Activated T-helper 2 cell treated with anti-CD3 and anti-CD28 coated beads, Interferon-gamma antibody, Interleukin-2, Interleukin-4, amounts not matched to agents 10 μg/mL and 5 μg/mL and 100 μg/mL, durations not matched to agents 14 hours and 24 hours and 36 hours (primary cell): Measurements from ENCODE around the gene MTHFSD. TPM values are rescaled to one million over a fixed set of nuclear protein-coding genes. Genes with fewer than 3 reads are reported as not detected.

Experiments
- DNase-seq: peaks from one replicate; pipeline ENCODE4 v3.0.0; 2021; ENCODE audit warnings: low spot score
- H3K27ac Mint-ChIP-seq: one replicate; pipeline ENCODE4 v1.8.0; 2021; ENCODE audit warnings: mixed read lengths
- H3K27me3 Mint-ChIP-seq: one replicate; pipeline ENCODE4 v1.8.0; 2021; ENCODE audit warnings: low read depth, mixed read lengths
- H3K36me3 Mint-ChIP-seq: one replicate; pipeline ENCODE4 v1.8.0; 2021; ENCODE audit warnings: low read depth, mixed read lengths
- H3K4me1 Mint-ChIP-seq: one replicate; pipeline ENCODE4 v1.8.0; 2021; ENCODE audit warnings: low read depth, mixed read lengths
- H3K4me3 Mint-ChIP-seq: one replicate; pipeline ENCODE4 v1.8.0; 2021; ENCODE audit warnings: low read depth, mild to moderate bottlenecking, moderate library complexity, mixed read lengths
- H3K9me3 Mint-ChIP-seq: one replicate; pipeline ENCODE4 v1.8.0; 2021; ENCODE audit warnings: mixed read lengths
- intact Hi-C: fragments of 100-400 bp; cut with micrococcal nuclease; formaldehyde crosslinking; loops from one replicate; pipeline ENCODE4 v1.15.1; 2023
- total RNA-seq: library from RNA; stranded (reverse); gene quantifications from 2 replicates; pipeline ENCODE4 v1.2.3, GENCODE V29; 2022

The MTHFSD gene
- total RNA-seq, 1 donor from 2014 or later = 21.9 TPM

DNA sequence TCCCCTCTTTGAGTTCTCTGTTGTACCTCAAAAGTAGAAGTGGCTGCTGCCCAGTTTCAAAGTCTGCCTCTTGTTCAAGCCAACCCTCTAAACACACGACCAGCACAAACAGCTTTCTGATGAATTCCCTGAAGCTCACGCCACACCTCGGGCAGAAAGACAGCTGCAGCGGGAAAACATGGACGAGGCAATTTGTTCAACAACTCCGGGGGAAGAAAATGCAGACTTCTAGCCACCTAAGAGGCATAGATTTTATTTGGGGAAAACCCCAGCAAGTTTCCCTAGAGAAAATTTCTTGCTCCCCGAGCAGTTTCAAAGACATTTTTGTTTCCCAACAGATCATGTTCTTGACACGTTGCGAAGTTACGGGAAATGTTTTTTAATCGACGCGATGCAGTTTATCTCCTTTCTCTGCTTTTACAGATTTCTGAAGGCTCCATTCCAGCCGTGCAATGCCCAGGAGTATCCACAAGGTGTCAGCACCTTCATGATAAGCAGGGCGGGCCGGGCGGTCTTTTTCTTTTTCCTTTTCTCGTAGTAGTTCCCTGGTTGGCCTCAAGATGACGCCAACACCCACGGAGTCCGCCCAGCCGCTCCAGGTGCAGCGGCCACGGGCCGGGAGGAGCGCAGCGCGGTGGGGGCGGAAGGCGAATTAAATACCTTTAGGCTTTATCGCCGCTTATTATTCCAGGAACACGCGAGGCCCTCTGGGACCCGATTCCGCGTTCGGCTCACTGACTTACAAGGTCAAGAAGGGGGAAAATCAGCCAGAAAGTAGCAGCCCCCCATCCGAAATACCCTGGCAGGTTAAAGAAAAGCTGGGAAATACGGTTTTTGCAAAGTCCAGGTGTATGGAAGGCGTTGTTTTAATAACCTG lies 8.7 kb upstream of the MTHFSD start:
- H3K27me3 Mint-ChIP-seq = peaks cover 45% of the 10 kb centered on the region
- H3K4me1 Mint-ChIP-seq = peaks cover 5% of the 10 kb centered on the region
- no peak overlapping the region for H3K4me3 Mint-ChIP-seq
- H3K36me3 Mint-ChIP-seq = no peaks in the 10 kb centered on the region
- H3K27ac Mint-ChIP-seq = peak overlapping the region; percentile 11
- DNase-seq = peak; percentile 80
- no peaks in the 10 kb centered on the region for H3K9me3 Mint-ChIP-seq
- intact Hi-C loops = loop anchor here (1.0 to 10.0 kb wide), 5 partner anchors 47 to 514 kb away; no protein-coding TSS in a partner anchor

GRCh38 chr16:86562356-86562755 lies 7.3 kb upstream of the MTHFSD start:
- no peak for DNase-seq
- no peak overlapping the region for H3K4me3 Mint-ChIP-seq
- intact Hi-C loops = loop anchor here (5.0 to 10.0 kb wide), 2 partner anchors 172 to 515 kb away; no protein-coding TSS in a partner anchor
- no peaks in the 10 kb centered on the region for H3K36me3 Mint-ChIP-seq
- H3K9me3 Mint-ChIP-seq = no peaks in the 10 kb centered on the region
- no peak overlapping the region for H3K27ac Mint-ChIP-seq
- H3K27me3 Mint-ChIP-seq = peaks cover 44% of the 10 kb centered on the region
- H3K4me1 Mint-ChIP-seq = peaks cover 5% of the 10 kb centered on the region

GRCh38 chr16:86559802-86560305 lies 4.8 kb upstream of the MTHFSD start:
- Mint-ChIP-seq H3K4me1 (peaks cover 9% of the 10 kb centered on the region), H3K27ac (no peak overlapping the region), H3K4me3 (no peak overlapping the region), H3K36me3 (peaks cover 2% of the 10 kb centered on the region), H3K9me3 (no peaks in the 10 kb centered on the region), H3K27me3 (peaks cover 27% of the 10 kb centered on the region)
- DNase-seq = no peak
- intact Hi-C loops = loop anchor here (5.0 to 10.0 kb wide), 3 partner anchors 175 to 825 kb away; partner anchors contain the start of gene FBXO31

DNA sequence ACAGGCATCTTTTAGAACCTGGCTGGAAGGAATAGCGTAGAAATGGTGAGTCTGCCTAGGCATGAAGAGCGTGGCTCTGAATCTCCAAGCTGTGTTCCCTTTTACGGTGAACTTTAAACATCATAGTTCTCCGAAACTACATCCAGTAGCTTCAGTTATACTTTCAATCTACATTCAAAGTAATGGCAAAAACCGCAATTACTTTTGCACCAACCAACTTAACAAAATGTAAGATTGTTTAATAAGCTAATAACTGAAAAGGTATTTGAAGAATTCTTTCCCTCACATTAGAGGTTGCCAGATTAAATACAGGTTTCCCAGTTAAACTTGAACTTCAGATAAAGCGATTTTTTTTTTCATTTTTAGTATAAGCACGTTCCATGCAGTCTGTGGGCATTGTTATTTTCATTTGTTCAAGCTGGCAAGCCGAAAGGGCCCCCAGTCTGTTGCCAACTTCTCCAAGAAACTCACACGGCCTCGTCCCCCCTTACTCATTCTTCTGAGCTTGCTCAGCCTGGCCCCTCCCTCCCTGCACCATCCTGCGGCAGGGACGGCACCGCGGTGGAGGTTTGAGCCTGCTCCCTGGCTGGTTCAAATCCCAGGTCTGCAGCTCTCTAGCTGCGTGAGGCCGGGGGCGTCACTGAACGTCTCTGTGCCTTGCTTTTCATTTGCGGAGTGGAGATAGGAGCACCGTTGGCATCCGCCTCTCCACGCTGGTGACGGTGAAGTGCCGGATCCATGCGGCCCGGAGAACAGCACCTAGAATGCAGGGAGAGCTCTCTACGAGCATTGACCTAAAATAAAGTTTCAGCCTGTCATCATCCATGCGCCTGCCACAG lies 3.5 kb upstream of the MTHFSD start:
- Mint-ChIP-seq H3K27ac (no peak overlapping the region), H3K36me3 (peaks cover 3% of the 10 kb centered on the region), H3K27me3 (peaks cover 15% of the 10 kb centered on the region), H3K9me3 (no peaks in the 10 kb centered on the region), H3K4me3 (no peak overlapping the region), H3K4me1 (peaks cover 11% of the 10 kb centered on the region)
- no peak for DNase-seq
- intact Hi-C loops = loop anchor here (10.0 kb wide), 1 partner anchor 826 kb away; the partner anchor contains the start of gene FBXO31

GRCh38 chr16:86557587-86557986 lies 2.6 kb upstream of the MTHFSD start:
- intact Hi-C loops = loop anchor here (10.0 kb wide), 1 partner anchor 827 kb away; the partner anchor contains the start of gene FBXO31
- H3K27me3 Mint-ChIP-seq = peaks cover 8% of the 10 kb centered on the region
- DNase-seq = no peak
- peaks cover 13% of the 10 kb centered on the region for H3K4me1 Mint-ChIP-seq
- peaks cover 7% of the 10 kb centered on the region for H3K36me3 Mint-ChIP-seq
- no peak overlapping the region for H3K4me3 Mint-ChIP-seq
- no peak overlapping the region for H3K27ac Mint-ChIP-seq
- H3K9me3 Mint-ChIP-seq = no peaks in the 10 kb centered on the region

GRCh38 chr16:86556576-86556975 lies 1.5 kb upstream of the MTHFSD start:
- no peak overlapping the region for H3K27ac Mint-ChIP-seq
- intact Hi-C loops = loop anchor here (10.0 kb wide), 1 partner anchor 828 kb away; the partner anchor contains the start of gene FBXO31
- peaks cover 16% of the 10 kb centered on the region for H3K4me1 Mint-ChIP-seq
- H3K4me3 Mint-ChIP-seq = peak overlapping the region; percentile 86
- peaks cover 14% of the 10 kb centered on the region for H3K36me3 Mint-ChIP-seq
- DNase-seq = no peak
- H3K9me3 Mint-ChIP-seq = no peaks in the 10 kb centered on the region
- peaks cover 8% of the 10 kb centered on the region for H3K27me3 Mint-ChIP-seq

GRCh38 chr16:86555704-86556075 lies 655 bp upstream of the MTHFSD start:
- DNase-seq = no peak
- peaks cover 21% of the 10 kb centered on the region for H3K4me1 Mint-ChIP-seq
- intact Hi-C loops = loop anchor here (10.0 kb wide), 1 partner anchor 829 kb away; the partner anchor contains the start of gene FBXO31
- no peaks in the 10 kb centered on the region for H3K9me3 Mint-ChIP-seq
- H3K36me3 Mint-ChIP-seq = peaks cover 20% of the 10 kb centered on the region
- peak overlapping the region; percentile 86 for H3K4me3 Mint-ChIP-seq
- peaks cover 8% of the 10 kb centered on the region for H3K27me3 Mint-ChIP-seq
- peak overlapping the region; percentile 93 for H3K27ac Mint-ChIP-seq

DNA sequence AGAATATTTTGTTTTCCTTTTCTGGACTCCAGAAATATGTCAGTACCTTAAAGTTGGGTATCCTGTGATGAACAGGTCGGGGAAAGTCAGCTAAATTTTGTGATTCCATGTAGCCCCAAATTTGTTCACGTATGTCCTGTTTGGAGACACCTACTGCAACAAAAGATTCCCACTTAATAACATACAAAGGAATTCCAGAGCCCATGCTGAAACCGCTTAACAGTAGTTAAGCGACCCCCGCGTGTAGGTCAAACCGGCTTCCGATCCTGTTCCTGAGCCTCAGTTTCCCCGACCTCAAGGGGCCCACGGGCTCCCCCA lies 477 bp downstream of the MTHFSD start:
- Mint-ChIP-seq H3K4me1 (peaks cover 28% of the 10 kb centered on the region), H3K36me3 (peaks cover 26% of the 10 kb centered on the region), H3K4me3 (peak overlapping the region; percentile 86), H3K27me3 (peaks cover 6% of the 10 kb centered on the region), H3K27ac (peak overlapping the region; percentile 93), H3K9me3 (no peaks in the 10 kb centered on the region)
- DNase-seq = no peak
- intact Hi-C loops = loop anchor here (10.0 kb wide), 1 partner anchor 830 kb away; the partner anchor contains the start of gene FBXO31

GRCh38 chr16:86553356-86553755 lies 1.7 kb downstream of the MTHFSD start:
- no peaks in the 10 kb centered on the region for H3K9me3 Mint-ChIP-seq
- peaks cover 3% of the 10 kb centered on the region for H3K27me3 Mint-ChIP-seq
- DNase-seq = no peak
- intact Hi-C loops = loop anchor here (10.0 kb wide), 1 partner anchor 831 kb away; the partner anchor contains the start of gene FBXO31
- peaks cover 27% of the 10 kb centered on the region for H3K36me3 Mint-ChIP-seq
- peak overlapping the region; percentile 86 for H3K4me3 Mint-ChIP-seq
- peaks cover 37% of the 10 kb centered on the region for H3K4me1 Mint-ChIP-seq
- no peak overlapping the region for H3K27ac Mint-ChIP-seq

DNA sequence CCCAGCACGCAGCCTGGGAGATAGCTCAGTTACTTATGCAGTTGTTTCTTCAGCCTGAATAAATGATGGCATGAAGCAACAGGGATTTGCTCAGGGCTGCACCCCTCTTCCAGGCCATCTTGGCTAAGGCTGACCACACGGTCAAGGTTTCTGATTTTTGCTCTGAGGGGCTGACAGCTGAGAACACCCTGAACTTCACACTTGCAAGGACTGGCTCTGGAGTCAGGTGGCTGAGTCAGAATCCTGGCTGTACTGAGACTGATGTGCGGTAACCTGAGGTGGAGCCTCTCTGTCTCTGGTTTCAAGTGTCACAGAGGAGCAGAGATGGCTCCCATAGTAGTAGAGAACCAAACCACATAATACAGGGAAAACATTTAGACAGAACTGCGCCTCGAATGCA lies 4.8 kb downstream of the MTHFSD start:
- Mint-ChIP-seq H3K36me3 (peaks cover 53% of the 10 kb centered on the region), H3K27ac (no peak overlapping the region), H3K9me3 (no peaks in the 10 kb centered on the region), H3K4me1 (peaks cover 32% of the 10 kb centered on the region), H3K27me3 (no peaks in the 10 kb centered on the region), H3K4me3 (no peak overlapping the region)
- DNase-seq = no peak
- intact Hi-C loops = loop anchor here (10.0 kb wide), 1 partner anchor 835 kb away; the partner anchor contains the start of gene FBXO31

DNA sequence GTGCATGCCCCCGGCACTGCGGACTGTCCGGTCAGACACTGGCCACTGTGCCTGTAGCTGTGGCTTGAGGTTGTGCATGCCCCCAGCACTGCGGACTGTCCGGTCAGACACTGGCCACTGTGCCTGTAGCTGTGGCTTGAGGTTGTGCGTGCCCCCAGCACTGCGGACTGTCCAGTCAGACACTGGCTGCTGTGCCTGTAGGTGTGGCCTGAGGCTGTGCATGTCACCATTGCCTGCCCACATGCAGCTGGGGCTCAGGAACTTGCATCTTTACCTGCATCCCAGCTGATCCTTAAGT lies 5.2 kb downstream of the MTHFSD start:
- no peak overlapping the region for H3K27ac Mint-ChIP-seq
- H3K4me3 Mint-ChIP-seq = no peak overlapping the region
- H3K9me3 Mint-ChIP-seq = no peaks in the 10 kb centered on the region
- DNase-seq = no peak
- intact Hi-C loops = loop anchor here (10.0 kb wide), 1 partner anchor 835 kb away; the partner anchor contains the start of gene FBXO31
- H3K4me1 Mint-ChIP-seq = peaks cover 32% of the 10 kb centered on the region
- no peaks in the 10 kb centered on the region for H3K27me3 Mint-ChIP-seq
- peaks cover 55% of the 10 kb centered on the region for H3K36me3 Mint-ChIP-seq

- H3K4me3 Mint-ChIP-seq = no peak overlapping the region
- no peaks in the 10 kb centered on the region for H3K9me3 Mint-ChIP-seq
- H3K36me3 Mint-ChIP-seq = peaks cover 60% of the 10 kb centered on the region
- H3K4me1 Mint-ChIP-seq = peaks cover 32% of the 10 kb centered on the region
- intact Hi-C loops = no loop called here
- peak; percentile 40 for DNase-seq
- H3K27ac Mint-ChIP-seq = peak overlapping the region; percentile 53
- no peaks in the 10 kb centered on the region for H3K27me3 Mint-ChIP-seq
These were observed 5.8 kb downstream of the MTHFSD start for GRCh38 chr16:86549076-86549892.
